Measurements from ENCODE around the gene CSH2. TPM values are rescaled to one million over a fixed set of nuclear protein-coding genes. Genes with fewer than 3 reads are reported as not detected.

Gene CSH2
- total RNA-seq, 1 donor from 2014 or later: not detected

DNA sequence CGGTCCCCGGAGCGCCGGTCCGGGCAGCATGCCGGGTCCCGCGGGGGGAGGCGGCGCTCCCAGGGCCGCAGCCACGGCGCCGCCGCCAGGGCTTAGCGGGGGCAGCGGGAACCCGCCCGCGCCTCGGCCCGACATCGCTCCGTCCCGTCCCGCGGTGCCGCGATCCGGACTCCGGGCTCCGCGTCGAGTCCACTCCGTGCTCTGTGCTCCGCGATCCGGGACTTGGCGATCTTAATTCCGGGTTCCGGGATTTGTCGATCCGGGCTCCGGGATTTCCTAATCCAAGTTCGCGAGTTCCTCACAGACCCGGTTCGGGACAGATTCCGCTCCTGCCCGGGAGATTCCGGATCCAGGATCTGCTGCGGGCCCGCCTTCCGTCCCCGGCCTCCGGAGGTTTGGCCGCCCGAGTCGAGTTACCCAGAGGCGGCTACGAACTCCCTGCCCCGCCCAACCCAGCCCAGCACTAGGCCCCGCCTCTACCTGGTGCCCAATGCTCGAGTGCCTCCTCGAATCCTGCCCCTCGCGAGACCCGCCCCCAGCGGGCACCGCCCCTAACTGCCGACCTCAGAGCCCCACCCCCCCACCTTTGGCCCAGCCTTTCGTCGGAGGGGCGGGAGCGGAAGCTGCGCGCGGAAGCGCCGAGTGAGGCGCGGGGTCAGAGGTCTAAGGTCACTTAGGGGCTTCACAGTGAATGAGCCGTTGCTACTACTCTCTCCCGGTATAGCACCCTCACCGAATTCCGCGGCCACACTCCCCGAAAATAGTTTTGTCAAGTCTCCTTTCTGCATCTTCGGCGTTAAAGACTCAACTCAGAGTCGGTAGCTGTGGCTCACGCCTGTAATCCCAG lies 30.7 kb downstream of the CSH2 start, which contains the start of gene SMARCD2:
Gene SMARCD2, minus strand, starts transcription at position 146 of the 847 bp plus-strand sequence. Its CDS starts 11 bp downstream, at position 135.
- Mint-ChIP-seq H3K36me3 (no peaks in the 10 kb centered on the region), H3K27ac (peak within 1 kb of the TSS; percentile 96), H3K9me3 (no peaks in the 10 kb centered on the region), H3K4me3 (peak within 1 kb of the TSS; percentile 97), H3K4me1 (peaks cover 26% of the 10 kb centered on the region), H3K27me3 (ENCODE audit: insufficient read depth, low read depth) (no peaks in the 10 kb centered on the region)
- H3K36me3 ChIP-seq: no peaks in the 10 kb centered on the region
- H3F3A ChIP-seq (ENCODE audit: low read depth): peaks cover 29% of the 10 kb centered on the region
- H3K4me2 ChIP-seq: peak within 1 kb of the TSS; percentile 99
- peaks cover 22% of the 10 kb centered on the region for H4K20me1 ChIP-seq (ENCODE audit: low read depth)
- H3K9ac ChIP-seq: peak within 1 kb of the TSS; percentile 69
- H3K4me1 ChIP-seq: peaks cover 21% of the 10 kb centered on the region
- peaks cover 42% of the 10 kb centered on the region for H3K79me2 ChIP-seq (ENCODE audit: low read depth)
- H3K4me3 ChIP-seq: peak within 1 kb of the TSS; percentile 95
- peak within 1 kb of the TSS; percentile 76 for H3K27ac ChIP-seq
- peak within 1 kb of the TSS; percentile 58 for H2AFZ ChIP-seq (replicated peaks)
- no peaks in the 10 kb centered on the region for H3K9me3 ChIP-seq (ENCODE audit: low read depth)
- TF ChIP-seq, protein P1, sequence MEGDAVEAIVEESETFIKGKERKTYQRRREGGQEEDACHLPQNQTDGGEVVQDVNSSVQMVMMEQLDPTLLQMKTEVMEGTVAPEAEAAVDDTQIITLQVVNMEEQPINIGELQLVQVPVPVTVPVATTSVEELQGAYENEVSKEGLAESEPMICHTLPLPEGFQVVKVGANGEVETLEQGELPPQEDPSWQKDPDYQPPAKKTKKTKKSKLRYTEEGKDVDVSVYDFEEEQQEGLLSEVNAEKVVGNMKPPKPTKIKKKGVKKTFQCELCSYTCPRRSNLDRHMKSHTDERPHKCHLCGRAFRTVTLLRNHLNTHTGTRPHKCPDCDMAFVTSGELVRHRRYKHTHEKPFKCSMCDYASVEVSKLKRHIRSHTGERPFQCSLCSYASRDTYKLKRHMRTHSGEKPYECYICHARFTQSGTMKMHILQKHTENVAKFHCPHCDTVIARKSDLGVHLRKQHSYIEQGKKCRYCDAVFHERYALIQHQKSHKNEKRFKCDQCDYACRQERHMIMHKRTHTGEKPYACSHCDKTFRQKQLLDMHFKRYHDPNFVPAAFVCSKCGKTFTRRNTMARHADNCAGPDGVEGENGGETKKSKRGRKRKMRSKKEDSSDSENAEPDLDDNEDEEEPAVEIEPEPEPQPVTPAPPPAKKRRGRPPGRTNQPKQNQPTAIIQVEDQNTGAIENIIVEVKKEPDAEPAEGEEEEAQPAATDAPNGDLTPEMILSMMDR (IDR thresholded peaks at IDR 0.05): no peak
- TF ChIP-seq EZH2phosphoT487 (IDR thresholded peaks at IDR 0.05) (no peak), EZH2 (IDR thresholded peaks at IDR 0.05) (peak; percentile 67)
- peaks cover 37% of the 10 kb centered on the region for H3K27me3 ChIP-seq
- DNase-seq (ENCODE audit: low spot score): peak; percentile 99

DNA sequence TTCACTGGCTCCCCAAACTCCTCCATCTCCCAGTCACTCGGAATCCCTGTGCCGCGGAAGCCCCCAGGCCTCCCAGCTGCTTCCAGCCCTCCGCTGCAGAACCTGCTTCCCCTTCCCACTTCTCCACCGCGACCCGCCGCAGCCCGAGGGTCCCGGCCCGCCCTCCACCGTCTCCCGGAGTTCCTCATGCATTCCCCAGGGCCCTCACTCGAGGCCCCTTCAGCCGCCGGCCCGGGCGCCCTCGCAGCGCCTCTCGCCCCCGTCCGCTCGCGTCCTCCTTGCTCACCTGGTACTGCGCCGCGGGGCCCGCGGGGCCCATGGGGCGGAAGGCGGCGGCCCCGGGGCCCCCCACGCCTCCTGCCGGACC lies 31.3 kb downstream of the CSH2 start:
- H3K27me3 Mint-ChIP-seq (ENCODE audit: insufficient read depth, low read depth): no peaks in the 10 kb centered on the region
- no peaks in the 10 kb centered on the region for H3K9me3 ChIP-seq (ENCODE audit: low read depth)
- peaks cover 31% of the 10 kb centered on the region for H3K27me3 ChIP-seq
- H4K20me1 ChIP-seq (ENCODE audit: low read depth): peaks cover 25% of the 10 kb centered on the region
- H3K9me3 Mint-ChIP-seq: no peaks in the 10 kb centered on the region
- H3K9ac ChIP-seq: peak overlapping the region; percentile 69
- H3K79me2 ChIP-seq (ENCODE audit: low read depth): peaks cover 46% of the 10 kb centered on the region
- H3K27ac ChIP-seq: peak overlapping the region; percentile 76
- H3F3A ChIP-seq (ENCODE audit: low read depth): peaks cover 29% of the 10 kb centered on the region
- peaks cover 26% of the 10 kb centered on the region for H3K4me1 Mint-ChIP-seq
- no peaks in the 10 kb centered on the region for H3K36me3 ChIP-seq
- H3K4me3 Mint-ChIP-seq: peak overlapping the region; percentile 97
- peaks cover under 1% of the 10 kb centered on the region for H3K36me3 Mint-ChIP-seq
- peaks cover 21% of the 10 kb centered on the region for H3K4me1 ChIP-seq
- H3K27ac Mint-ChIP-seq: peak overlapping the region; percentile 96
- H2AFZ ChIP-seq (replicated peaks): peak overlapping the region; percentile 34
- no peak for TF ChIP-seq EZH2phosphoT487 (IDR thresholded peaks at IDR 0.05)
- TF ChIP-seq, protein P1 (IDR thresholded peaks at IDR 0.05): peak; percentile 4
- no peak for TF ChIP-seq EZH2 (IDR thresholded peaks at IDR 0.05)
- DNase-seq (ENCODE audit: low spot score): no peak
- H3K4me2 ChIP-seq: peak overlapping the region; percentile 99
- peak overlapping the region; percentile 95 for H3K4me3 ChIP-seq

DNA sequence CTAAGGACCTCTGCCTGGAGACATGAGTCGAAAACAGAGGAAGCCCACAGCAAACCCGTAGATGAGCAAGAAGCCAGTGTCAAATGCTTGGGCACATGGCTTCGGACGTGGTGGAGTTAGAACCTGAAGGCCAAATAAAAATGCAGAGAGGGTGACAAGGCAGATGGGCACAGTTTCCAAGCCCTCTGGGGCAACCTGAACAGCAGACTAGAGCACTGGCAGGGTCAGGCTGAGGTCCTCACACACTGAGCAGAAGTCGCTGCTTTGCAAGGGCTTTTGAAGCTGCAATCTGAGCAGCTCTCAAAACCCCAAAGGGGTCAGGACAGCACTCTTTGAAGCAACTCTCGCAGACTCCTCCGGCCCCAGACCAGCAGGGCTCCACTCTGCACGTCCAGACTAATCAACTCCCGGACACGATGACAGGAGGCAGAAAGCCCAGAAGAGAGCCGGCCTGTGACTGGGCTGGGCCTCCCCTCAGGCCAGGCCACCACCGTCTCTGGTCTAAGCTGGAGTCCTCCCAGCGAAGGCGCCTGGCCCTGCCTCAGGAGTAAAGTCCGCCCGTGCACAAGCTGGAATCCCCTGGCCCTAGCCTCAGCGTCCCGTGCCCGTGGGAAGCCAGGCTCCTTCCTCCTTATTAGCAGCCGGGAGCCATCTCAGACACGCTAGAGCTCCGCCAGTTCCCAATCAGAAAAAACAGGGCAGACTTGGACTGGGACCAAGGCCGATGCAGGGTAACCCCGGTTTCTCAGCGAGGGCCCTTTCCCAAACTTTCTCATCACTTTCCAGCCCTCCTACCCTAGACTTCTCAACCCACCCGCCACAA lies 31.9 kb downstream of the CSH2 start:
- peak overlapping the region; percentile 76 for H3K27ac ChIP-seq
- H3K27me3 Mint-ChIP-seq (ENCODE audit: insufficient read depth, low read depth): no peaks in the 10 kb centered on the region
- H3K4me1 Mint-ChIP-seq: peaks cover 26% of the 10 kb centered on the region
- H4K20me1 ChIP-seq (ENCODE audit: low read depth): peaks cover 26% of the 10 kb centered on the region
- H3K9me3 Mint-ChIP-seq: no peaks in the 10 kb centered on the region
- peaks cover 25% of the 10 kb centered on the region for H3K27me3 ChIP-seq
- no peaks in the 10 kb centered on the region for H3K9me3 ChIP-seq (ENCODE audit: low read depth)
- peak overlapping the region; percentile 34 for H2AFZ ChIP-seq (replicated peaks)
- TF ChIP-seq, protein P1 (IDR thresholded peaks at IDR 0.05): no peak
- TF ChIP-seq EZH2 (IDR thresholded peaks at IDR 0.05): no peak
- no peak for TF ChIP-seq EZH2phosphoT487 (IDR thresholded peaks at IDR 0.05)
- H3K4me3 ChIP-seq: peak overlapping the region; percentile 95
- H3K79me2 ChIP-seq (ENCODE audit: low read depth): peaks cover 46% of the 10 kb centered on the region
- DNase-seq (ENCODE audit: low spot score): peak; percentile 71
- H3K9ac ChIP-seq: peak overlapping the region; percentile 69
- peak overlapping the region; percentile 96 for H3K27ac Mint-ChIP-seq
- peaks cover 29% of the 10 kb centered on the region for H3F3A ChIP-seq (ENCODE audit: low read depth)
- H3K4me1 ChIP-seq: peaks cover 21% of the 10 kb centered on the region
- peak overlapping the region; percentile 99 for H3K4me2 ChIP-seq
- peak overlapping the region; percentile 97 for H3K4me3 Mint-ChIP-seq
- no peaks in the 10 kb centered on the region for H3K36me3 ChIP-seq
- peaks cover 2% of the 10 kb centered on the region for H3K36me3 Mint-ChIP-seq

Data from neural progenitor cell (in vitro differentiated cells).